CD4-positive, CD25-positive, alpha-beta regulatory T cell (primary cell): ENCODE results near the gene ZRANB3. TPM values are rescaled to one million over a fixed set of nuclear protein-coding genes. Genes with fewer than 3 reads are reported as not detected.
"Not testable (repeated sequence)": the region's sequence is repeated elsewhere in the genome, so short reads cannot be mapped to it uniquely, and the experiment has no call there.

Experiments
- ATAC-seq, 2 donors: fragments of 150-1000 bp; cut with Tn5 transposase; one replicate each; pipeline ENCODE4 v1.10.0; 2021; ENCODE audit warnings: low read depth in 2 of 2, moderate number of reproducible peaks in 2 of 2, moderate library complexity in 1 of 2
- DNase-seq, 3 donors: peaks; one replicate each; pipeline versions ENCODE4 v3.0.0 to v3.0.0-alpha.2; 2012 to 2022; ENCODE audit warnings: mixed read lengths in 1 of 3
- H3K27ac ChIP-seq: one replicate; pipeline ENCODE4 v1.7.0; 2013; ENCODE audit warnings: mild to moderate bottlenecking, low read length; ENCODE audit not compliant: insufficient read depth, poor library complexity, severe bottlenecking
- H3K27me3 ChIP-seq: one replicate; pipeline ENCODE4 v1.7.0; 2013; ENCODE audit warnings: low read length; ENCODE audit not compliant: control insufficient read depth, insufficient read depth
- H3K36me3 ChIP-seq: one replicate; pipeline ENCODE4 v1.7.0; 2013; ENCODE audit warnings: mild to moderate bottlenecking, low read length, moderate library complexity; ENCODE audit not compliant: control insufficient read depth, insufficient read depth
- H3K4me1 ChIP-seq: 2 replicates; pipeline ENCODE4 v1.7.0; 2013; ENCODE audit warnings: mild to moderate bottlenecking, low read length; ENCODE audit not compliant: insufficient read depth, control insufficient read depth, poor library complexity, severe bottlenecking
- H3K4me3 ChIP-seq: one replicate; pipeline ENCODE4 v1.7.0; 2013; ENCODE audit warnings: low read depth, mild to moderate bottlenecking, low read length, moderate library complexity
- H3K9me3 ChIP-seq, 2 experiments: 1 replicate in 1 of 2; 2 replicates in 1 of 2; pipeline ENCODE4 v1.7.0; 2013; ENCODE audit warnings: low read length in 2 of 2, mild to moderate bottlenecking in 1 of 2, moderate library complexity in 1 of 2; ENCODE audit not compliant: control insufficient read depth in 2 of 2
- H3K27ac Mint-ChIP-seq, 3 donors: one replicate each; pipeline ENCODE4 v1.8.0; 2020 to 2022; ENCODE audit warnings: mild to moderate bottlenecking in 3 of 3, mixed read lengths in 3 of 3, moderate library complexity in 2 of 3
- H3K27me3 Mint-ChIP-seq: one replicate; pipeline ENCODE4 v1.8.0; 2022; ENCODE audit warnings: mild to moderate bottlenecking, mixed read lengths
- H3K36me3 Mint-ChIP-seq: one replicate; pipeline ENCODE4 v1.8.0; 2020; ENCODE audit warnings: mixed read lengths
- H3K4me1 Mint-ChIP-seq, 4 donors: one replicate each; pipeline ENCODE4 v1.8.0; 2020 to 2022; ENCODE audit warnings: mixed read lengths in 4 of 4, mild to moderate bottlenecking in 1 of 4
- H3K4me3 Mint-ChIP-seq, 4 donors: one replicate each; pipeline ENCODE4 v1.8.0; 2020 to 2022; ENCODE audit warnings: mild to moderate bottlenecking in 4 of 4, mixed read lengths in 4 of 4, moderate library complexity in 3 of 4
- H3K9me3 Mint-ChIP-seq, 7 donors: one replicate each; pipeline ENCODE4 v1.8.0; 2020 to 2022; ENCODE audit warnings: mixed read lengths in 7 of 7, mild to moderate bottlenecking in 3 of 7, moderate library complexity in 2 of 7
- polyA plus RNA-seq, 4 donors: library from polyadenylated mRNA; unstranded; fragments of 300-500 nt; fragmentation: Illumina TruSeq; gene quantifications; one replicate each; pipeline ENCODE4 v1.2.3, GENCODE V29; 2021
- total RNA-seq: library from RNA; stranded (reverse); gene quantifications from one replicate; pipeline ENCODE4 v1.2.3, GENCODE V29; 2022

ZRANB3 gene
- total and polyA plus RNA-seq, 5 donors from 2014 or later, result 2.2 to 4.6 (median 3.1) TPM

DNA sequence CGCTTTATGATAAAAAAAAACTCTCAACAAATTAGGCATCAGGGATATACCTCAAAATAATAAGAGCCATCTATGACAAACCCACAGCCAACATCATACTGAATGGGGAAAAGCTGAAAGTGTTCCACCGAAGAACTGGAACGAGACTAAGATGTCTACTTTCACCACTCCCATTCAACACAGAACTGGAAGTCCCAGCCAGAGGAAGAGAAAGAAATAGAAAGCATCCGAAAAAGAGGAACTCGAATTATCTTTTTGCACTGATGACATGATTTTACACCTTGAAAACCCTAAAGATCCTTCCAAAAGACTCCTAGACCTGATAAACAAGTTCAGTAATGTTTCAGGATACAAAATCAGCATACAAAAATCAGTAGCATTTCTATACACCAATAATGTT, 121.6 kb downstream of the ZRANB3 start:
- Mint-ChIP-seq H3K36me3 (peaks cover 19% of the 10 kb centered on the region), H3K4me3 (no peak overlapping the region)

DNA sequence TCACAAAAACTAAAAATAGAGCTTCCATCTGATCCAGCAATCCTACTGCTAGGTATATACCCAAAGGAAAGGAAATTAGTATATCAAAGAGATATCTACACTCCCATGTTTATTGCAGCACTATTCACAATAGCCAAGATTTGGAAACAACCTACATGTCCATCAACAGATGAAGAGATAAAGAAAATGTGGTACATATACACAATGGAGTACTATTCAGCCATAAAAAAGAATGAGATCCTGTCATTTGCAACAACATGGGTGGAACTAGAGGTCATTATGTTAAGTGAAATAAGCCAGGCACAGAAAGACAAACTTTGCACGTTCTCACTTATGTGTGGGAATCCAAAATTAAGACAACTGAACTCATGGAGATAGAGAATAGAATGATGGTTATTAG, 134.8 kb downstream of the ZRANB3 start:
- H3K4me1 ChIP-seq, H3K27me3 Mint-ChIP-seq, DNase-seq: not testable (repeated sequence)

More for the DNA sequence above, 121.6 kb downstream of the ZRANB3 start:
- H3K9me3 ChIP-seq, result no peaks in the 10 kb centered on the region
- H3K4me3 ChIP-seq, result no peak overlapping the region
- H3K27ac Mint-ChIP-seq, result no peak overlapping the region
- peaks cover 0 to 4% (median 0%) of the 10 kb centered on the region in 4 donors for H3K4me1 Mint-ChIP-seq
- no peak for ATAC-seq
- H3K36me3 ChIP-seq, result no peaks in the 10 kb centered on the region
- no peak for DNase-seq
- H3K27me3 ChIP-seq, result no peaks in the 10 kb centered on the region
- no peak overlapping the region for H3K27ac ChIP-seq
- peaks cover 0 to 40% (median 11%) of the 10 kb centered on the region in 7 donors for H3K9me3 Mint-ChIP-seq
- H3K27me3 Mint-ChIP-seq, result no peaks in the 10 kb centered on the region
- H3K4me1 ChIP-seq, result no peaks in the 10 kb centered on the region

DNA sequence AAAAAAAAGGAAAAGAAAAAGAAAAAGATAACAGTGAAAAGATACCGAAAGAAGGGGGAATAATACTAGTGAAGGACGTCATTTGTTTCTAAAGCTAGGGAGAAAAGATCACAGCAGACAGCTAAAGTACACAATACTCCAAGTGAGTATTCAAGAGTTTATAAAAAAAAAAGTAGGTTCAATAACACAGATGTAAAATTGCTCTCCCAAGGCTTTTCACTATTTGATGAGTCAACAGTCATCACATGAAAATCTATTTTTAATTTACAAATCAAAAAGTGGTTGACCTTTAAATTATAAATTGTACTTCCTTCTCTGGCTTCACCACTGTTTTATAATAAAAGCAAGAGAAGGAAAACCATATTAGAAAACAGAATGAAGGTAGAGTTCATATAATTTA, 144.0 kb downstream of the ZRANB3 start:
- Mint-ChIP-seq H3K27ac (no peak overlapping the region), H3K4me1 (no peaks in the 10 kb centered on the region), H3K36me3 (peaks cover 31% of the 10 kb centered on the region), H3K27me3 (no peaks in the 10 kb centered on the region), H3K4me3 (no peak overlapping the region), H3K9me3 (peaks cover 0 to 24% (median 8%) of the 10 kb centered on the region in 7 donors)
- ATAC-seq (no peak), DNase-seq (no peak)
- Histone ChIP-seq H3K36me3 (no peaks in the 10 kb centered on the region), H3K4me3 (no peak overlapping the region), H3K27ac (no peak overlapping the region), H3K27me3 (no peaks in the 10 kb centered on the region), H3K9me3 (no peaks in the 10 kb centered on the region), H3K4me1 (no peaks in the 10 kb centered on the region)

More for the DNA sequence above, 134.8 kb downstream of the ZRANB3 start:
- H3K36me3 ChIP-seq, H3K9me3 ChIP-seq, H3K27ac Mint-ChIP-seq, H3K27ac ChIP-seq, H3K4me1 Mint-ChIP-seq, H3K4me3 ChIP-seq, H3K9me3 Mint-ChIP-seq, ATAC-seq, H3K27me3 ChIP-seq, H3K4me3 Mint-ChIP-seq, H3K36me3 Mint-ChIP-seq: not testable (repeated sequence)

DNA sequence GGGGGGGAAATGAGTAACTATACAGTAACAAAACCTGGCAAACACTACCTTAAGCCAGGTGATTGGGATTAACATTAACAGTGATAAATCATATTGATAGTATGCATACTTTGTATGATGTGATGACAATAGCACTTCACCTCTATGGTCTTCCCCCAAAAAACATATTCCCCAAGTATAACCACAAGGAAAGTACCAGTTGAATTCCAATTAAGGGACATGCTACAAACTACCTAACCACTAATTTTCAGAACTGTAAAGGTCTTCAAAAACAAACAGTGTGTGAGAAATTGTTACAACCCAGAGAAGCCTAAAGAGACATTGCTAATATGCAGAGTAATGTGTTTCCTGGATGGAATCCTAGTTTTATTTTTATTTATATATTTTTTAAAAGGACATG, 152.4 kb downstream of the ZRANB3 start:
- no peaks in the 10 kb centered on the region for H3K4me1 ChIP-seq
- no peaks in the 10 kb centered on the region for H3K27me3 ChIP-seq
- Mint-ChIP-seq H3K27me3 (no peaks in the 10 kb centered on the region), H3K9me3 (peaks cover 3 to 38% (median 5%) of the 10 kb centered on the region in 7 donors), H3K4me1 (no peaks in the 10 kb centered on the region), H3K36me3 (peaks cover 15% of the 10 kb centered on the region), H3K27ac (no peak overlapping the region), H3K4me3 (no peak overlapping the region)
- H3K27ac ChIP-seq, result no peak overlapping the region
- no peaks in the 10 kb centered on the region for H3K36me3 ChIP-seq
- no peak for DNase-seq
- no peak overlapping the region for H3K4me3 ChIP-seq
- H3K9me3 ChIP-seq, result peaks cover 0 to 6% of the 10 kb centered on the region in 2 experiments
- ATAC-seq, result no peak

DNA sequence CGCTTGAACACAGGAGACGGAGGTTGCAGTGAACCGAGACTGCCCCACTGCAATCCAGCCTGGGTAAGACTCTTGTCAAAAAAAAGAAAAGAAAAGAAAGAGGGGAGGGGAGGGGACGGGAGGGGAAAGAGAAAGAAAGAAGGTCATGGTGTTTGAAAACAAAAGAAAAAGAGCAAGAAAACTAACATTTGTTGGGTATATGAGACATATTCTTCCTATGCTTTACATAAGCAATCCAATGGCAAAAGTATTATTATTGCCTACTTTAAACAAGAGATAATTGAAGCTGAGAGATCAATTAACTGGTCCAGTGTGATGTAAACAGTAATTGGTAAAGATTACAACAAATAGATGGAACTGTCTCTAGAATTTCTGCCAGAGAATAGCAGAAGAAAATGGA, 157.3 kb downstream of the ZRANB3 start:
- Mint-ChIP-seq H3K27ac (no peak overlapping the region), H3K9me3 (peaks cover 0 to 16% (median 2%) of the 10 kb centered on the region in 7 donors), H3K4me3 (no peak overlapping the region), H3K36me3 (peaks cover 20% of the 10 kb centered on the region), H3K4me1 (no peaks in the 10 kb centered on the region), H3K27me3 (no peaks in the 10 kb centered on the region)
- H3K27me3 ChIP-seq, result no peaks in the 10 kb centered on the region
- no peak overlapping the region for H3K4me3 ChIP-seq
- H3K9me3 ChIP-seq, result peaks cover 0 to 2% of the 10 kb centered on the region in 2 experiments
- no peak for DNase-seq
- no peaks in the 10 kb centered on the region for H3K36me3 ChIP-seq
- no peak for ATAC-seq
- H3K4me1 ChIP-seq, result no peaks in the 10 kb centered on the region
- no peak overlapping the region for H3K27ac ChIP-seq

DNA sequence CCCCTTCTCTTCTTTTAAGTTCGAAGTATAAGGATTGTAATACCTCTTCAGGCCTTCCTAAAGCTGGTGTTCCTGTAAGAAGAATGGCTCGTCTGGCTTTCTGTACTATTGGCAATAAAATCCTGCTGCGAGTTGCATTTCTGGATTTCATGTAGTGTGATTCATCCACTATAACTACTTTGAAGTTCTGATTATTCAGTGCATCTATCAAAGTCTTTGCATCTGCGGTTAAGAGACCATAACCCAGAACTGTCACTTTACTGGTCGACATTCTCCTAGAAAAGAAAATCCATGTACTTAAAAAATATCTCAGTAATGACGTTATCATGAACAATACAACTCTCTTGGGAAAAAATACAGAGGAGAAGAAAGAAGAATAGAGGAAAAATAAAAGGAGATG, 181.1 kb downstream of the ZRANB3 start:
- no peak for ATAC-seq
- peaks cover 23% of the 10 kb centered on the region for H3K36me3 Mint-ChIP-seq
- H3K9me3 ChIP-seq, result peaks cover 17 to 18% of the 10 kb centered on the region in 2 experiments
- H3K27ac Mint-ChIP-seq, result no peak overlapping the region
- H3K4me1 Mint-ChIP-seq, result peaks cover 0 to 3% (median 0%) of the 10 kb centered on the region in 4 donors
- no peaks in the 10 kb centered on the region for H3K4me1 ChIP-seq
- peaks cover 7 to 27% (median 20%) of the 10 kb centered on the region in 7 donors for H3K9me3 Mint-ChIP-seq
- no peak overlapping the region for H3K4me3 Mint-ChIP-seq
- H3K4me3 ChIP-seq, result no peak overlapping the region
- H3K27ac ChIP-seq, result no peak overlapping the region
- no peaks in the 10 kb centered on the region for H3K27me3 Mint-ChIP-seq
- peaks cover 4% of the 10 kb centered on the region for H3K36me3 ChIP-seq
- H3K27me3 ChIP-seq, result no peaks in the 10 kb centered on the region
- no peak for DNase-seq

DNA sequence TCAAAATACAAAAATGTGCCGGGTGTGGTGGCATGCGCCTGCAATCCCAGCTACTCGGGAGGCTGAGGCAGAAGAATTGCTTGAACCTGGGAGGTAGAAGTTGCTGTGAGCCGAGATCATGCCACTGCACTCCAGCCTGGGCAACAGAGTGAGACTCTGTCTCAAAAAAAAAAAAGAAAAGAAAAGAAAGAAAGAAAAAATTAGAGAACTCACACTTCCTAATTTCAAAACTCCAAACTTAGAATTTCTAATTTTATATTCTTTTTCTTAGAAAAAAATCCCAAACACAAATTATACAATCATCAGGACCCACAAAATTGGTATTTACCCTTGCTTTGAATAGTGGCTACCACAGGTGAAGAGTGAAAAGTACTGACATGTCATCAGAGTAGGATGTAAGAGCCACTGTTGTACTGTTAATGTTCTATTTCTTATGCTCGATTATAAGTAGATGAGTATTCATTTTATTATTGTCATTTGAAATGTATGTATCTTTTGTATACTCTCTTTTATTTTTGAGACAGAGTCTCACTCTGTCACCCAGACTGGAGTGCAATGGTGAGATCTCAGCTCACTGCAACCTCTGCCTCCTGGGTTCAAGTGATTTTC, 182.8 kb downstream of the ZRANB3 start:
- peaks cover 27% of the 10 kb centered on the region for H3K36me3 Mint-ChIP-seq

DNA sequence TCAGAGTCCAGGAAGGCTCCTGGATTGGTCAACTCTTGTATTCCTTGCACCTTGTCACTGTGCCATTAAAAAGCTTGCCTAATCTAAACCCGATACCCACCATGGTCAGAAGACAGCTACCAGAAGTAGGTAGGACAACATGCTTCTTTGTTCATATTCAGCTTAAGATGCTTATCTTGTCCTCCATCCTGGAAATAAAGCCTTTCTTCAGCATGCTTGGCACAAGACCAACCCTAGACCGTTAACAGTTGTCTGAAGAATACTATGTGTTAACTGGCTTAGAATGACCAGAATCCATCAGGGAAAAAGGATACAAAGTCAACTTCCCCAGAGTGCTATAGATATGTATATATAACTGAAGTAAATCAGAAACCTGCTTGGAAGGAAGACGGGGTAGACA, 193.9 kb downstream of the ZRANB3 start:
- H3K27me3 Mint-ChIP-seq, result no peaks in the 10 kb centered on the region
- no peak overlapping the region for H3K27ac ChIP-seq
- DNase-seq (no peak), ATAC-seq (no peak)
- H3K27me3 ChIP-seq, result no peaks in the 10 kb centered on the region
- no peaks in the 10 kb centered on the region for H3K4me1 ChIP-seq
- peaks cover 0 to 3% of the 10 kb centered on the region in 2 experiments for H3K9me3 ChIP-seq
- H3K9me3 Mint-ChIP-seq, result peaks cover 0 to 13% (median 3%) of the 10 kb centered on the region in 7 donors
- H3K36me3 Mint-ChIP-seq, result peaks cover 11% of the 10 kb centered on the region
- H3K36me3 ChIP-seq, result no peaks in the 10 kb centered on the region
- H3K4me3 ChIP-seq, result no peak overlapping the region
- H3K27ac Mint-ChIP-seq, result no peak overlapping the region
- H3K4me1 Mint-ChIP-seq, result no peaks in the 10 kb centered on the region
- H3K4me3 Mint-ChIP-seq, result no peak overlapping the region

More for the DNA sequence above, 182.8 kb downstream of the ZRANB3 start:
- H3K4me3 ChIP-seq, ATAC-seq, DNase-seq, H3K4me1 ChIP-seq, H3K27ac Mint-ChIP-seq, H3K4me3 Mint-ChIP-seq, H3K27me3 ChIP-seq, H3K27me3 Mint-ChIP-seq, H3K36me3 ChIP-seq, H3K4me1 Mint-ChIP-seq, H3K27ac ChIP-seq: not testable (repeated sequence)
- peaks cover 17 to 18% of the 10 kb centered on the region in 2 experiments for H3K9me3 ChIP-seq
- peaks cover 7 to 27% (median 20%) of the 10 kb centered on the region in 7 donors for H3K9me3 Mint-ChIP-seq
